CD4-positive, alpha-beta T cell treated with Interleukin-12 subunit alpha and Interleukin-12 subunit beta, for 1 hour (primary cell): ENCODE measurements around the gene CCNC.

Experiments
- DNase-seq: peaks from one replicate; pipeline ENCODE4 v3.0.0-alpha.2; 2020

The CCNC gene

GRCh38 chr6:99568103-99568933, at the start of gene CCNC:
CCNC (minus strand) TSS chr6:99568660; CDS start chr6:99568527, 133 bp downstream.
- peak; percentile 91 for DNase-seq

- DNase-seq: no peak
Measured at GRCh38 chr6:99617131-99617530, 48.7 kb upstream of the CCNC start.

GRCh38 chr6:99614430-99615186, 46.1 kb upstream of the CCNC start:
- DNase-seq: no peak

- peak; percentile 33 for DNase-seq
Measured at GRCh38 chr6:99613705-99614429, 45.4 kb upstream of the CCNC start.

- DNase-seq: peak; percentile 34
Measured at GRCh38 chr6:99613409-99613704, 44.9 kb upstream of the CCNC start.

GRCh38 chr6:99612551-99613408, 44.3 kb upstream of the CCNC start:
- no peak for DNase-seq

GRCh38 chr6:99611148-99611547, 42.7 kb upstream of the CCNC start:
- DNase-seq: no peak

- no peak for DNase-seq
Measured at GRCh38 chr6:99609905-99610489, 41.5 kb upstream of the CCNC start.

- DNase-seq: no peak
Measured at GRCh38 chr6:99608886-99609482, 40.5 kb upstream of the CCNC start.

- no peak for DNase-seq
Measured at GRCh38 chr6:99608059-99608885, 39.8 kb upstream of the CCNC start.

GRCh38 chr6:99607416-99608036, 39.1 kb upstream of the CCNC start:
- DNase-seq: no peak

GRCh38 chr6:99606656-99607415, 38.4 kb upstream of the CCNC start, which contains the start of gene PRDM13:
PRDM13 (plus strand) TSS chr6:99606833; CDS start chr6:99607035, 202 bp downstream.
- DNase-seq: no peak

- no peak for DNase-seq
Measured at GRCh38 chr6:99605911-99606655, 37.6 kb upstream of the CCNC start.

- DNase-seq: no peak
Measured at GRCh38 chr6:99605074-99605734, 36.7 kb upstream of the CCNC start.

- no peak for DNase-seq
Measured at GRCh38 chr6:99604166-99605073, 36.0 kb upstream of the CCNC start.

GRCh38 chr6:99603421-99604165, 35.1 kb upstream of the CCNC start:
- no peak for DNase-seq
